GM21576 (cell line): ENCODE results near the gene CD74.
A peak's percentile ranks its signal among the peaks of the same experiment; 100 is the strongest.
"Not testable (repeated sequence)": the region's sequence is repeated elsewhere in the genome, so short reads cannot be mapped to it uniquely, and the experiment has no call there.

Experiments
- ATAC-seq: cut with Tn5 transposase; IDR thresholded peaks from one replicate; pipeline ENCODE4 v1.9.1; 2021; ENCODE audit warnings: mild to moderate bottlenecking, moderate library complexity; ENCODE audit not compliant: unreplicated experiment

Gene CD74

DNA sequence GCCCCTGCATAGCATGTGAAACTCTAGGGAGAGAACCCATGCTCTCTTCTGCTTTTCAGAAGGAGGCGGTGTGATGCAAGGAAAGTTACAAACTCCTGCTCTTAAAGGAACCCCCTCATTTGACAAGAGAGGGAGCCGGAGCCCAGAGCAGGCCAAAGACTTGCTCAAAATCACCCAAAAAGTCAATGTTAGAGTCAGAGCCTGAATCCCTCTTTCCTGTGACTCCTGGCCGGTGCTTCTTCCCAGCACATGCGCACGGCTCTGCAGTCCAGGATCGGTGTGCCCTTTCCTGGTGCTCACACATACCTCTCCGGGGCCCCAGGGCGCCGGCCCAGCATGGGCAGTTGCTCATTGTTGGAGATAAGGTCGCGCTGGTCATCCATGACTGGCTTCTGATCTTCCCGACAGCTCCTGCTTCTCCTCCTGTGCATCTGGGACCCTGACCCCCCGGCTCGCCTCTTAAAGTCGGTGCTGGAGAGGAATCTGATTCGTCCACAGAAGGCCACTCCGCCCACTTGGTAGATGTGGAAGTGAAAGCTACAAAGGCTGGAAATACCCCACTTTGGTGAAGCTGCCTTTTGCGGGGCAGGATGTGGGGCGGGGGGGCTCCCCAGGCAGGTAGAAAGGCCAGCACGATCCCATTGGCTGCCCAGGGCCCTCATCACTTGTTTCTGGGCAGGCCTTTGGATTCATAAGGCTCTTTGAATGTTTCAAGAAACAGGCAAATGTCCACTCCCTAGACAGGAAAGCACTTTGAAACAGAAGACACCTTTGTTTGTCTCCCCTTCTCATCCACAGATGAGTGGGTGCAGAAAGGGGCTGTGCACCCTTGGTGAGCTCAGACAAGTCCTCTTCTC, at the start of gene CD74:
Gene CD74 (minus strand): TSS at position 592 of the 857 bp plus-strand sequence. CDS start 161 bp downstream, at position 431.
- peak; percentile 75 for ATAC-seq

DNA sequence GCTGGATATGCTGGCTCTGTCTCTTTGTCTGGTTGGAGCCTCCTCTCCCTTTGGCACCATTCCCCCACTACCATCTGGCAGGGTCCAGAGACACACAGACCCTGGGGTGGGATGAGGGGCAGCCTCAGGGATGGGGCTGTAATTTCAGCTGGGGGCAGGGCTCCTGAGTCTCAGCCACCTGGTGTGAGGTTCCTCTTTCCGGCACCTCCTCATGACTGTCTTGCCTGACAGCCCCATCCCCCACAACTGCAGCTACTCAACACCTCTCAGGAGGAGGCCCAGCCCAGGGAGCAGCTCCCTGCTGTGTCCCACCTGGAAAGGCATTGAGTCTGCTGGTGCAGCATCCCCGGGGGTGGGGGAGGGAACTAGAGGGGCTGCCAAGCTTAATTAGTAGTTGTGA, 48.5 kb upstream of the CD74 start:
- ATAC-seq = peak; percentile 80

DNA sequence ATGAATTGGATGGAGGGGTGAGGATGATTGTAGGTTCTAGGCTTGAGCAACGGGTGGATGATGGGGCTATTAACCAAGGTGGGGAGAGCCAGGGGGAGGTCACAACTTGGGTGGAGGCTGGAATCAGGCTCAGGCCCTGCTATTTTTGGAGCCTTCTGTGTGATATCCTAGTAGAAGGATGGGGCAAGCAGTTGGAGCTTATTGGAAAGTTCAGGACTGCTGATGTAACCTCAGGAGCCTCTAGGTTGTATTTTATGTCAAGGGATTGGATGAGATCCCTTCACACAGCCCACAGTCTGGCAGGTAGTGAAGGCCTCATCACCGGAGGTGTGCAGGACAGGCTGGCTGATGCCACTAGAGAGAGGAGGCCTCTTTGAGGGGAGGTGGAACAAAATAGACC, 48.1 kb upstream of the CD74 start:
- ATAC-seq = peak; percentile 10

DNA sequence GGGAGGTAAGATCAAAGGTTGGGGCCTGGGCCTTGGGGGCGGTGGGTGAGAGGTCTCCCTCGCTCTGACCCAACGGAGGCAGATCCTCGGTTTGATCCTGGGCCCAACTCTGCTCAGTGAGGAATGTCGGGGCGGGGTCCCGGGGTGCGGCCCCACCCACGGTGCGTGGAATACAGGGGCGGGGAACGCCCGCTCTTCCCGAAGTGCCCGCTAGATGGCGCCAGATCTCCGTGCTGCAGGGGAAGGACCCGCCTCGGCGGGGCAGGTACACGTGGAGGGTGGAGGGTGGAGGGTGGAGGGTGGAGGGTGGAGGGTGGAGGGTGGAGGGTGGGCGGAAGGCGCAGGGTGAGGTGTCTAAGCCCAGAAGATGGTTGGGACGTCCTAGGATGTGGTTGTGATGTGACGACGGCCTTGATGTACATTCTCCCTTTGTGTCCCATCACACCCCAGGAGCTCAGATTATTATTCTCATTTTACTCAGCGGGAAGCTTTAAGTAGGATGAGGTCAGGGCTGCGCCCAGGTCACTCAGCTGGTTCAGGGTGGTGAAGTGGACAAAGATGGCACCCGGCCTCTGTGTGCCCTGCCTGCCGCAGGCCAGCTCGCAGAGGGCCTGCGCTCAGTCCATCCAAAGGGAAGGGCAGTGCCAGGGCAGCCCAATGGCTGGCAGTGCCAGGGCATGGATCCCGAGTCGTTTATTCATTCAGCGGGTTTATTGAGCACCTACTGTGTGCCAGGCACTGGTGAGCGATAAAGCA, 46.3 kb upstream of the CD74 start:
- peak; percentile 68 for ATAC-seq

DNA sequence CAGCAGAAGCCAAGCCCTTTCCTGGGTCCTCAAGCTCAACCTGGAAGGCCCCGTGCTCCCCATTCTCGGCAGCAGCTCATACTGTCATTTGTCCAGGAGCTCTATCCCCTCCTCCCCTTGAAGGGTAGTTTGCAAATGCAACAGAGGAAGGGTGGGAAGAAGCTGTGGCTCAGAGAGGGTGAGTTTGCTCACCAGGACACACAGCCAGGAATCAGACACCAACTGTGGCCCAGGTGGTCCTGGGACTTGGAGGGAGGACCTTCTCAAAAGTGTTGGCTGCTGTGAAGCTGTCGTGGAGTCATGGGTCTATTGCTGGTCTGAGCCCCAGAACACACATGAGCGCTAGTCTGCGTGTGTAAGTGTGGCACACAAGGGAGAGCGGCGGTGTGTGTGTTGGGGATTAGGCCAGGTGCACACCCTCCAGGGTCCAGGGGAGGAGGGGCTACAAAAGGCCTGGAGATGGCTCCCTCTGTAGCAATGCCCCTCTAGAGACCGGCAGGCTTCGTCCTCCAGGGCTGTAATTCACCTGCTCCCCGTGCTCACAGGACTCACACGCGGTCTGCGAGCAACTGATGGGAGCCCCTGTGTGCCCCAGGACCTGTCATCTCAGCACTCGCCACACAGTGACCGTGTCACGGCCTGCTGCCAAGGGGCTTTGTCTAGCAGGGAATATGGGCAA, 45.0 kb upstream of the CD74 start:
- ATAC-seq = no peak

DNA sequence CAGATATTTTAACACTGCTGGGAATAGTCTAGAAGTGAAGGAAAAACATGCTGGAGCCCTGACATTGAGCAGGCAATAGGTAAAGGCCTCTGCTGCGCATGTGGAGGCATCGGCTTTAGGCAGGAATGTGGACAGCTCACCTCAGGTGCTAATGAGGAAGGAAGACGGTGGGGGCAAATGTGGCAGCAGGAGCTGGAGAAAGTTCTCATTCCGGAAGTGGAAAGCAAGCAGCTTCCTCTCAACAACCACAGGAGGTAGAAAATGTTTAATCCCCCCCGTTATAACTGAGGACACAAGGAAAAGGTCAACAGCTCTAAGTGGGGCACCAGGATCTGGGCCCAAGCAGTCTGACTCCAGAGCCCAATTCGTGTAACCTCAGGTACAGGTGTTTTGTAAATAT, 44.4 kb upstream of the CD74 start:
- no peak for ATAC-seq

DNA sequence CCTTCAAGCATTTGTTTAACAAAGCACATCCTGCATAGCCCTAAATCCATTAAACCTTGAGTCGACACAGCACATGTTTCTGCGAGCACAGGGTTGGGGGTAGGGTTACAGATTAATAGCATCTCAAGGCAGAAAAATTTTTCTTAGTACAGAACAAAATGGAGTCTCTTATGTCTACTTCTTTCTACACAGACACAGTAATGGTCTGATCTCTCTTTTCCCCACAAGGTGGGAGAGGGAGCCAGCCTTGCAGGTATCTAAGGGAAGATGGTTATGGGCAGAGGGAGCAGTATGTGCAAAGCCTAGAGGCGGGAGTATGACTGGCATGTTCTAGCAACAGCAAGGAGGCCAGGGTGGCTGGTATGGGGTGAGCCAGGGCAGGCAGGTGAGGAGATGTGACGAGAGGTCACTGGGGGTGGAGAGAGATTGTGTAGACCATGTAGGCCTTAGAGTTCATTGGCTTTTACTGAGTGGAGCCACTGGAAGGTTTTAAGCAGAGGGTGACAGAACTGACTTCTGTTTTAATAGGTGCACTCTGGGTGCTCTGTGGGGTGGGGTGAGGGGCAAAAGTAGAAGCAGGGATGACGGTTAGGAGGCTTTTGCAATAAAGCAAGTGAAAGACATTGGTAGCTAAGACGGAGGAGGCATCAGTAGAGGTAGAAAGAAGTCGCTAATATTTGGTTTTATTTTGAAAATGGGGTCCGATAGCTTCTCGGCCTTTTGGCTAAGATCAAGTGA, 42.0 kb upstream of the CD74 start:
- no peak for ATAC-seq

DNA sequence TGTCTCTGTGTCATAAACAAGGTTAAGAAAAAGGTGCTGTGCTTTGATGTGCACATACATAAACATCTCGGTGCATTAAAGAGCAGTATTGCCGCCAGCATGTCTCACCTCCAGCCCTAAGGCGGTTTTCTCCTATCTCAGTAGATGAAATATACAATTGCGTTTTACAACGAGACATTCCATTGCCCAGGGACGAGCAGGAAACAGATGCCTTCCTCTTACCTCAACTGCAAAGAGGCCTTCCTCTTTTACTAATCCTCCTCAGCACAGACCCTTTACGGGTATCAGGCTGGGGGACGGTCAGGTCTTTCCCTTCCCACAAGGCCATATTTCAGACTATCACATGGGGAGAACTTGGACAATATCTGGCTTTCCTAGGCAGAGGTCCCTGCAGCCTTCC, 41.3 kb upstream of the CD74 start:
- ATAC-seq = not testable (repeated sequence)

DNA sequence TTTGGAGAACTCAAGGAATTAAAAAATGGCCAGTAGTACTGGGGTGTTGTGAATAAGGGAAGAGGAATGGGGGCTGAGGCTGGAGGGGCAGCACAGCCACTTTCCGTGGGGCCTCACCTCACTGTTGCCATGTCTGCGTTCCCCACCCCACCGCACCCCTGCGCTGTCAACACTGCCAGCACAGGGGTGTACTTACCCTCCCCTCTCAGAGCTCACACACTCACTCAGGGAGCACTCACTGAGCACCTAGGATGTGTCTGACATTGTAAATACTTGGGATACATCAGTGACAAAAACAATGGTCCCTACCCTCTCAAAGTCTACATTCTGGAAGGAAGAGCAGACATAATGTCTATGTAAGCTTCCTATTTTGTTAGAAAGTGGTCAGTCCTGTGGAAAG, 40.2 kb upstream of the CD74 start:
- no peak for ATAC-seq

DNA sequence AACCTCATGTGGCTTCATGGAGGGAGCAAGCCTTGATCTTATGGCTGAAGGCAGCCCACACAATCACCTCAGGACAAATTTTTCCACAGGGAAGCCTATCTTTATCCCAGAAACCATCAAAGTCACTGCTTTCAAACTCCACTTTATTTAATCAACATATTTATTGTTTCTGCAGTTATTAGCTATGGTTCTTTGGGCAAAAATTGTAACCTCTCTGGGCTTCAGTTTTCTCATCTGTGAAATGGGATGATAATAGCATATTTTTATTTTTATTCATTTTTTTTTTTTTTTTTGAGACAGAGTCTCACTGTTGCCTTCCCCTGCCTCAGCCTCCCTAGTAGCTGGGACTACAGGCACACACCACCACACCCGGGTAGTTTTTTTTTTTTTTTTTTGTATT, 38.9 kb upstream of the CD74 start:
- no peak for ATAC-seq

DNA sequence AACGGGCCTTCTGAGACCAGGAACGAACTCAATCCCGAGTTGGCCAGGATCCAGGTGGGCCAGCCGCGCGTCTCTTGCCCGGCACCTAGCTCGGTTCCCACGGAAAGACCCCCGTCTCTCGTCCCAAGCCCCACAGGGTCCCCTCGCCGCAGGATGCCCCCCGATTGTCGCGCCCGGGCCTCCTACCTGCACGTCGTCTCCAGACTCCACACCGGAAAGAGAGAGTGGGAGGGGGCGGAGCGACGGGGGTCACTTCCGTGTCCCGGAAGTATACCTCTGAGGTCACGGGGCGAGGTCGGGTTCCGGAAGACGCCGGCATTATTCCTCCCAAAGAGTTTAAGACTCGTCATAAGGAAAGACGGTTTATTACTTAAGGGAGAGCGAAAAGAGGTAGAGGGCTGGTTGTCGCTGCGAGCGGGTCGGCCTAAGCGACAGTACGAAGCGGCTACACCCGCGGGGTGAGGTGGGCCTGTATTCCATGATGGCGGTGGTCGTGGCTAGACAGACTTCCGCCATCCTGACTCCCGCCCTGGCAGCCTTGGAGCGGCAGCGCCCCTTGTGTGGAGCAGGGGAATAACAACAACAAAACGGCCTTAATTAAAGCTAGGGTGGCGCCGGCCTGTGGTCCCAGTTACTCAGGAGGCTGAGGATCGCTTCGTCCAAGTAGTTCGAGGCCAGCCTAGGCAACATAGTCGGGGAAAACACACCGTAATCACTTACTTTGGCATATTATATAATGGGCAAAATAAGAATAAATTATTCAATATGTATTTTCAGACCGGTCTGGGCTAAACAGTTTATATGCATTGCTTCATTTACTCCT, 37.0 kb upstream of the CD74 start, which contains the start of gene RPS14:
Gene RPS14 (minus strand): TSS at position 223 of the 823 bp plus-strand sequence. CDS start 2,006 bp downstream, outside the sequence.
- peak; percentile 93 for ATAC-seq

DNA sequence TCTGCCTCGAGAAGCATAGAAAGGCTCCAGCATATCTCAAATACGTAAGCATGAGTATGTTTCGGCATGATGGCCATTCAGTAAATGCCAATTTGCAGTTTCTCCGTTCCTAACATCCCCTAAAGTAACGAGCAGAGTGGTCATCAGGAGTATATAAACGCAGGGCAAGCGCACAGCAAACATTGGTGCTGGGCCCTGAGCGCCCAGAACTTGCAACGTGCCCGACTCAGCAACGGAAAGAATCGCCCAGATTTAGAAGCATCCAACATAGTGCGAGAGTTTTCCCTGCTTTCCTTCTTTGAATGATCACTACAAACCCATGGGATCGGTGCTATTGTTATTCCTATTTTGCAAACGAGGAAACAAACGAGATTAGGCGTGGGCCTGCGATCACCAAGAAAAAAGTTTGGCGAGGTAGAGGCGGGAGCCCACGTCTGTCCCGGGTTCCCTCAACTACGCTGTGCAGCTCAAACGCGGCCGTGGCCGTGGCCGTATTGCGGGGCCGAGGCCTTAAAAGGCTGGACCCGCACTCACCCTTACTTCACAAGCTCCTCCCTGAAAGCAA, 36.3 kb upstream of the CD74 start:
- ATAC-seq = peak; percentile 30

DNA sequence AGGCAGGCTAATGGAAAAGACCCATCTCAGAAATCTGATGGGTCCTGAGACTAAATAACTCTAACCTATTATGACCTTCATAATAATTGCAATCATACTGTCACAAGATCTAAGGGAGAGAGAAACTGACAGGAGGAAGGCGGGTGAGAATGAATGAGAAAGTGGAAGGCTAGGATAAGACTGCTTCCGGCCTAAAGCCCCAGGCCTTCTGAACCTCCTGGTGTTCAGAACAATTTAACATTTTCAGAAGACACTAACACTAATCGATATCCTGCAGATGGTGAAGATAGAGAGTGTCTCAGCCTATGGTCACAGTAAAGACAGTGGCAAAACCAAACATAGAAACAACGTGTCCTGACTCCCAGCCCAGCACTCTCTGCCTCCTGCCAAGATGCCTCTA, 35.6 kb upstream of the CD74 start:
- ATAC-seq = no peak

DNA sequence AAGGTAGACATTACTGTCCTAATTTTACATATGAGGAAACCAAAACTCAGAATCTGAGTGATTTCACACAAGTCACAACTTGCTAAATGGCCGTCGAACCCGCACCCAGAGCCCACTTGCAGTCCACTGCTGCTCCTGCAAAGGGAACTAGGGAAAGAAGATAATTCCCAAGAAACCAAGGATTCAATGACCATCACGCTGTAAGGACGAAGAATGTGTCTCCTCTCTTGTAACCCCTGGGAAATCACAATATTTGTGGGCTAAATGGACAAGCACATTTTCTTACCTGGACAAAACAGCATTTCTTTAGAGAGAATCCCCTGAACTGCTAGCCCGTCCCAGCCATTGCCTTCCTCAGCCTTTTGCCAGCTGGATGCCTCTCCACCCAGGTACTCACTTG, 34.5 kb upstream of the CD74 start:
- no peak for ATAC-seq

DNA sequence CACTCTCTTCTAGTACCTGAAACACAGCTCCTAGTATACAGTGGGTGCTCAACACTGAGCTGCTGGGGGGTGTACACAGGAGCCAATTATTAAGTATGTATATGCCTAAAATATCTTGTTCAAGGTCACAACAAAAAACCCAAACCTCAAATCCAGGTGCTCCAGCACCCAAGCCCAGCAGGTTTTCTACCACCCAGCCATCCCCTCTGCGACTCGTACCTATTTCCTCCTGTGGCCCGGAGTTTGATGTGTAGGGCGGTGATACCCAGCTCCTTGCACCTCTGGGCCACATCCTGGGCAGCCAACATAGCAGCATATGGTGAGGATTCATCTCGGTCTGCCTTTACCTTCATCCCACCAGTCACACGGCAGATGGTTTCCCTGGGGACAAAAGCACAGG, 33.9 kb upstream of the CD74 start:
- ATAC-seq = no peak

DNA sequence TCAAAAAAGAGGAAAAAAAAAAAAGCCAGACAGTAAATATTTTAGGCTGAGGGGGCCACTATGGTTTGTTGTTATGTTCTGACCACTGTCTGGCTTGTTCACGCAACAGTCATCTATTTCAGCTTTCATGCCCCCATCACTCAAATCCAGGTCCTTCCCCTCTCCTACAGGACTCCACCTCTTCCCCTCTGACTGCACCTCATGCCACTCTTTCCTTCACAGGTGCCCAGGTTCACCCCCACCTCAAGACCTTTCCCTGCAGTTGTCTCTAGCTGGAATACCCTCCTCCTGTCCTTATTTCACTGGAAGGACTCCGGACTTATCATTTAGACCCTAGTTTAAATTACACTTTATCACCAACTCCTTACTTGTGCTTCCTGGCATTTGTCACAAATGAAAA, 33.4 kb upstream of the CD74 start:
- ATAC-seq = no peak

DNA sequence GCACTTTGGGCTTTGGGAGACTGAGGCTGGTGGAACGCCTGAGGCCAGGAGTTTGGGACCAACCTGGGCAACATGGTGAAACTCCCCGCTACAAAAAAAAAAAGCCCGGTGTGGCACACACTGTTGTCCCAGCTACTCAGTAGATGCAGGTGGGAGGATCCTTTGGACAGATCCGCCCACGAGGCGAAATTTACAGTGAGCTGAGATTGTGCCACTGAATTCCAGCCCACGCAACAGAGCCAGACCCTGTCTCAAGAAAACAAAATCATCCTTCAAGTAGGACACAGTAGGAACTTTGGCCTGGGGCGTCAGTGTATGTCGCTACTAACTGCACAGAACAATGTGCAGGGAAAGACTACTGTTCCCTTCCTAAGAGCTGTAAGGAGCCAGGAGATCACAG, 32.1 kb upstream of the CD74 start:
- ATAC-seq = no peak

DNA sequence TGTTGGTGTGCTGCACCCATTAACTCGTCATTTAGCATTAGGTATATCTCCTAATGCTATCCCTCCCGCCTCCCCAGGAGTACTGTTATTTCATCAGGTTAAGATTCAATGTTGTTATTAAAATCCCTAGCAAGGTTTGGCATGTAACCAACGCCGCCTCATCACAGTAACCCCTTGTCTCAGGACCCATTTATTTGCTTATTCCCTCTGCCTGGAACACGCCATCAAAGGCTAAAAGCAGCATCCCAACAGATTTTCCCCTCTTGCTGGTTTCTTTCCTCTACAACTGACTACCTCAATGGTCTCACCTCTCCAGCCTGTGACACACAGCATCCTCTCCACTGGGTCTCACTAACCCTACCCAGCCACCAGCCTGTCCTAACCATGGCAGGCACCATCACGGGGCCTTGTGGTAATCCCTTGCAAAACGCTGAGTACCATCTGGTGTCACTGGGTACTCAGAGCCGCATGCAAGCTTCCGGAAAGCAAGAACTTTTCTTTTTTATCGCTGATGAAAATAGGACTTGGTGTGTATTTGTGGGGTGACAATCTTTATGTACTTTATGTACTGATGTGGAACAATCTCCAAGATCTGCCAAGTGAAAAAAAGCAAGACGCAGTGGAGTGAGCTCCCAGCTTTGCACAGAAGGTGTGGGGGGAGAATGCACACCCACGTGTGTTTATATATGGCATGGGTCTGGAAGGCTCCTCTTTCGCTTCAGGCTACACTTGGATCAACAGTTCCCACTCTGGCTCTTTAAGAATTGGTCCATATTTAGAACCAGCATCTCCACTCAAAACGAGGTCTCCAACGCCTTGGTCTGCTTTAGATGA, 30.7 kb upstream of the CD74 start:
- ATAC-seq = no peak

DNA sequence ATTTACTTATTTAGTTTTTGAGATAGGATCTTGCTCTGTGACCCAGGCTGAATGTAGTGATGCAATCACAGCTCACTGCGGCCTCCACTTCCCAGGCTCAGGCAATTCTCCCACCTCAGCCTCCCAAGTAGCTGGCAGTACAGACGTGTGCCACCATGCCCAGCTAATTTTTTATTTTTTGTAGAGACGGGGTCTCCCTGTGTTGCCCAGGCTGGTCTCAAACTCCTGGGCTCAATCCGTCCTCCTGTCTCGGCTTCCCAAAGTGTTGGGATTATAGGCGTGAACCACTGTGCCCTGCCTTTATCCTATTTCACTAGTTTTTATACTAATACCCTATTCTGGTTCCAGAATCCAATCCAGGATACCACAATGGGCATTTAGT, 30.0 kb upstream of the CD74 start:
- ATAC-seq = no peak
